Measurements from ENCODE around the gene TEX9. TPM values are rescaled to one million over a fixed set of nuclear protein-coding genes. Genes with fewer than 3 reads are reported as not detected.

The TEX9 gene
- total RNA-seq, 2 experiments from 2014 or later = 0.76 to 1.8 TPM

GRCh38 chr15:56432304-56432703, 67.1 kb downstream of the TEX9 start:
- CTCF ChIA-PET = interaction anchor here (0.8 kb wide), 1 partner anchor 184 kb away, joined by 4 read pairs; no protein-coding TSS in a partner anchor
- no peak for DNase-seq
- no peaks in the 10 kb centered on the region for H3K4me1 Mint-ChIP-seq

GRCh38 chr15:56440214-56440770, 75.1 kb downstream of the TEX9 start:
- Mint-ChIP-seq H3K27ac (no peak overlapping the region), H3K4me3 (no peak overlapping the region), H3K27me3 (peaks cover 27% of the 10 kb centered on the region), H3K36me3 (peaks cover 1% of the 10 kb centered on the region), H3K9me3 (ENCODE audit: low read depth) (no peaks in the 10 kb centered on the region), H3K4me1 (no peaks in the 10 kb centered on the region)
- no peak for ATAC-seq
- DNase-seq = no peak
- CTCF ChIA-PET = no interaction called here

More at GRCh38 chr15:56432304-56432703, 67.1 kb downstream of the TEX9 start:
- no peak for ATAC-seq
- H3K36me3 Mint-ChIP-seq = peaks cover 1% of the 10 kb centered on the region
- H3K9me3 Mint-ChIP-seq (ENCODE audit: low read depth) = no peaks in the 10 kb centered on the region
- peaks cover 14% of the 10 kb centered on the region for H3K27me3 Mint-ChIP-seq
- no peak overlapping the region for H3K27ac Mint-ChIP-seq
- H3K4me3 Mint-ChIP-seq = no peak overlapping the region

GRCh38 chr15:56442354-56442753, 77.1 kb downstream of the TEX9 start:
- Mint-ChIP-seq H3K9me3 (ENCODE audit: low read depth) (no peaks in the 10 kb centered on the region), H3K36me3 (no peaks in the 10 kb centered on the region), H3K4me1 (no peaks in the 10 kb centered on the region), H3K4me3 (no peak overlapping the region), H3K27ac (no peak overlapping the region), H3K27me3 (peaks cover 16% of the 10 kb centered on the region)
- no peak for ATAC-seq
- no peak for DNase-seq
- CTCF ChIA-PET = no interaction called here

- Mint-ChIP-seq H3K9me3 (ENCODE audit: low read depth) (no peaks in the 10 kb centered on the region), H3K27me3 (peaks cover 4% of the 10 kb centered on the region), H3K4me3 (no peak overlapping the region), H3K27ac (no peak overlapping the region), H3K4me1 (no peaks in the 10 kb centered on the region), H3K36me3 (no peaks in the 10 kb centered on the region)
- no peak for DNase-seq
- no peak for ATAC-seq
- CTCF ChIA-PET = no interaction called here
Observed at GRCh38 chr15:56445746-56446145, 80.5 kb downstream of the TEX9 start.

- H3K27ac Mint-ChIP-seq = no peak overlapping the region
- H3K4me3 Mint-ChIP-seq = no peak overlapping the region
- H3K4me1 Mint-ChIP-seq = no peaks in the 10 kb centered on the region
- ATAC-seq = no peak
- peaks cover 21% of the 10 kb centered on the region for H3K27me3 Mint-ChIP-seq
- no peak for DNase-seq
- no peaks in the 10 kb centered on the region for H3K36me3 Mint-ChIP-seq
- CTCF ChIA-PET = no interaction called here
- no peaks in the 10 kb centered on the region for H3K9me3 Mint-ChIP-seq (ENCODE audit: low read depth)
Observed at GRCh38 chr15:56454836-56455235, 89.6 kb downstream of the TEX9 start.

- H3K27me3 Mint-ChIP-seq = peaks cover 17% of the 10 kb centered on the region
- no peaks in the 10 kb centered on the region for H3K36me3 Mint-ChIP-seq
- no peaks in the 10 kb centered on the region for H3K4me1 Mint-ChIP-seq
- CTCF ChIA-PET = no interaction called here
- no peak for ATAC-seq
- H3K27ac Mint-ChIP-seq = no peak overlapping the region
- no peak overlapping the region for H3K4me3 Mint-ChIP-seq
- no peak for DNase-seq
- no peaks in the 10 kb centered on the region for H3K9me3 Mint-ChIP-seq (ENCODE audit: low read depth)
Observed at GRCh38 chr15:56456229-56456628, 91.0 kb downstream of the TEX9 start.

DNA sequence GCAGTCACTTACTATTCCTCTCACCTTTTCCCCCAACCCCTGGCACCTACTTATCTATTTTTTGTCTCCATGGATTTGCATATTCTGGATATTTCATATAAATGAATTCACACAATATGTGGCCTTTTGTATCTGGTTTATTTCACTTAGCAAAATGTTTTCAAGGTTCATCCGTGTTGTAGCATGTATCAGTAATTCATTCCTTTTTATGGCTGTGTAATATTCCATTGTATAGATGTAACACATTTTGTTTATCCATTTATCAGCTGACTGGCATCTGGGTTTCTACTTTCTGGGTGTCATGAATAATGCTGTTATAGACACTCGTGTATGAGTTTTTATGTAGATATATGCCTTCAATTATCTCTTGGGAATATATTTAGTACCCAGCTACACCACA, 93.9 kb downstream of the TEX9 start:
- H3K27ac Mint-ChIP-seq = no peak overlapping the region
- H3K4me1 Mint-ChIP-seq = no peaks in the 10 kb centered on the region
- no peak for ATAC-seq
- peaks cover 30% of the 10 kb centered on the region for H3K27me3 Mint-ChIP-seq
- CTCF ChIA-PET = no interaction called here
- no peaks in the 10 kb centered on the region for H3K9me3 Mint-ChIP-seq (ENCODE audit: low read depth)
- no peaks in the 10 kb centered on the region for H3K36me3 Mint-ChIP-seq
- no peak for DNase-seq
- H3K4me3 Mint-ChIP-seq = no peak overlapping the region

DNA sequence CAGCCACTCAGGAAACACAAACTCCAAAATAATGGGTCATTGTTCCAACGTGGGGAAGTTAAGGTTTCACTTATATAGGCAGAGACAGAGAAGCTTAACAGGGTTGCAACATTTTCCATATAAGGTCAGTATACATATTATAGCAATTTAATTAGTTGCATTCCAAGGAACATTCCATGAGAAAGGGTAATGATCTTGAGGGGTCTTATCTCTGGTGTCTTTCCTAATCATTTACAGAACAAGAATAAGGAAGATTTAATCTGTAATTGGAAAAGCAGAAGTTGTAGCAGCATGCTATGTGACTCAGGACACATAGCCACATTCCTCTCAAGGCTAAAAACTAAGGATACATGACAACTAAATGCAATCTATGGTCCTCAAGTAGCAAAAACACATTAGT, 94.8 kb downstream of the TEX9 start:
- no peak overlapping the region for H3K27ac Mint-ChIP-seq
- no peaks in the 10 kb centered on the region for H3K36me3 Mint-ChIP-seq
- no peaks in the 10 kb centered on the region for H3K9me3 Mint-ChIP-seq (ENCODE audit: low read depth)
- no peak overlapping the region for H3K4me3 Mint-ChIP-seq
- peaks cover 8% of the 10 kb centered on the region for H3K4me1 Mint-ChIP-seq
- DNase-seq = no peak
- ATAC-seq = no peak
- CTCF ChIA-PET = no interaction called here
- H3K27me3 Mint-ChIP-seq = peaks cover 32% of the 10 kb centered on the region

- H3K9me3 Mint-ChIP-seq (ENCODE audit: low read depth) = no peaks in the 10 kb centered on the region
- CTCF ChIA-PET = no interaction called here
- H3K27ac Mint-ChIP-seq = no peak overlapping the region
- DNase-seq (no peak), ATAC-seq (no peak)
- peaks cover 31% of the 10 kb centered on the region for H3K27me3 Mint-ChIP-seq
- H3K4me3 Mint-ChIP-seq = no peak overlapping the region
- H3K36me3 Mint-ChIP-seq = no peaks in the 10 kb centered on the region
- peaks cover 15% of the 10 kb centered on the region for H3K4me1 Mint-ChIP-seq
Observed at GRCh38 chr15:56460947-56461346, 95.7 kb downstream of the TEX9 start.

DNA sequence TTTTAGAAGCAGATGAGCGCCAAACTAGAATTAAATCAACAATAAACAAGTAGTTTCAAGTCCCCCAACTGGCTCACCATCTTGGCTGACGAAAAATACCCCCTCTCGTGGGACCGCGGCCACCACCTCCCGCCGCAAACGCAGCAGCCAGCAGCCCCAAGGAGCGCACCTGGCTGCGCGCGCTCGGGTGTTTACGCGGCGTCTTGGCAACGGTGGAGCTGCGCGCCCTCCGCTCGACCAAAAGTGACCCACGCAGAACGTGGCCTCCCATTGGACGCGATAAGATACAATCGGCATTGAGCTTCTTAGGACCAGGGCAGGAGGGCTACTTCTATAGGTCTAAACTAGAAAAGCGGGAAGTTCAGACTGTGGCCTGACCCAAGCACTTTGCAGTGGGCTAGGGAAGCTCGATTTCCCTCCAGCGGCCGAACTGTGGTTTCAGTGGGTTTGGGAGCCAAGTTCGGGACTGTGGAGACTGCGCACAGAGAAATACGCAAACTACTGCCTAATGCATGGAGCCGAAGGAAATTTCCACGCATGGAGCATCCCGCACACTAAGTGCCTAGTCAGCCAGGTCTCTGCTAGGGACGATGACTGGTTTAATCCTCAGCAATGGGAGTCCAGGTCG, 99.8 kb downstream of the TEX9 start, which contains the start of gene MNS1:
Gene MNS1, minus strand, starts transcription at position 245 of the 628 bp plus-strand sequence. Its CDS starts 165 bp downstream, at position 80.
- CTCF ChIA-PET = interaction anchor here (1.7 kb wide), 1 partner anchor 32 kb away, joined by 5 read pairs; no protein-coding TSS in a partner anchor
- peak; percentile 98 for ATAC-seq
- DNase-seq = peak; percentile 91
- peaks cover 27% of the 10 kb centered on the region for H3K27me3 Mint-ChIP-seq
- peaks cover 27% of the 10 kb centered on the region for H3K4me1 Mint-ChIP-seq
- H3K9me3 Mint-ChIP-seq (ENCODE audit: low read depth) = no peaks in the 10 kb centered on the region
- peak within 1 kb of the TSS; percentile 62 for H3K27ac Mint-ChIP-seq
- H3K36me3 Mint-ChIP-seq = peaks cover 1% of the 10 kb centered on the region
- H3K4me3 Mint-ChIP-seq = peak within 1 kb of the TSS; percentile 77

DNA sequence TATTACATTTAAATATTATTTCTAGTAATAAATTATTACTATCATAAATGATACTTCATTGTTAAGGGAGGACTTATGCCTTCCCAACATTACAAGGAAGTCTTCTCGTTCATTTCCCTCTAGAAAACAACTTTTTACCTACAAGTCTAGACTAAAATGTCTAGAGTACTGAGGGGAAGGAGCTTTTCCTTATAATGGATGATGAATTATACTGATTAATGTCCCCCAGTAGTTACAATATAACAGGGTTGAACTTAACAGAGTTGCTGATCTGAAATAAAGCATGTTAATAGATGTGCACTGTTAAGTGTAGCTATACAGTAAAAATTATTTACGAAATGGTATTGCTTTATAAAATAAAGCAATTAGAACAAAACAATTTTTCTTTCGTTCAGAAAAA, 102.4 kb downstream of the TEX9 start:
- ATAC-seq = no peak
- no peak overlapping the region for H3K27ac Mint-ChIP-seq
- DNase-seq = no peak
- peaks cover 1% of the 10 kb centered on the region for H3K36me3 Mint-ChIP-seq
- CTCF ChIA-PET = interaction anchor here (0.6 to 1.9 kb wide), 3 partner anchors 71 to 839 kb away, joined by 3 to 4 read pairs (median 4); partner anchors contain the start of gene ZNF280D
- H3K4me1 Mint-ChIP-seq = peaks cover 27% of the 10 kb centered on the region
- no peaks in the 10 kb centered on the region for H3K9me3 Mint-ChIP-seq (ENCODE audit: low read depth)
- peaks cover 23% of the 10 kb centered on the region for H3K27me3 Mint-ChIP-seq
- no peak overlapping the region for H3K4me3 Mint-ChIP-seq

- no peaks in the 10 kb centered on the region for H3K9me3 Mint-ChIP-seq (ENCODE audit: low read depth)
- peak; percentile 56 for ATAC-seq
- CTCF ChIA-PET = interaction anchor here (0.9 to 2.7 kb wide), 3 partner anchors 23 to 838 kb away, joined by 3 to 11 read pairs (median 4); partner anchors contain the start of gene ZNF280D
- peaks cover 1% of the 10 kb centered on the region for H3K36me3 Mint-ChIP-seq
- peak overlapping the region; percentile 68 for H3K4me3 Mint-ChIP-seq
- peak overlapping the region; percentile 52 for H3K27ac Mint-ChIP-seq
- peaks cover 23% of the 10 kb centered on the region for H3K27me3 Mint-ChIP-seq
- no peak for DNase-seq
- H3K4me1 Mint-ChIP-seq = peaks cover 27% of the 10 kb centered on the region
Observed at GRCh38 chr15:56468401-56468800, 103.2 kb downstream of the TEX9 start.

GRCh38 chr15:56469483-56469882, 104.3 kb downstream of the TEX9 start:
- Mint-ChIP-seq H3K4me1 (peaks cover 25% of the 10 kb centered on the region), H3K27me3 (peaks cover 18% of the 10 kb centered on the region), H3K9me3 (ENCODE audit: low read depth) (no peaks in the 10 kb centered on the region), H3K4me3 (no peak overlapping the region), H3K27ac (no peak overlapping the region), H3K36me3 (peaks cover 1% of the 10 kb centered on the region)
- no peak for ATAC-seq
- DNase-seq = no peak
- CTCF ChIA-PET = interaction anchor here (2.7 kb wide), 1 partner anchor 22 kb away, joined by 11 read pairs; no protein-coding TSS in a partner anchor

DNA sequence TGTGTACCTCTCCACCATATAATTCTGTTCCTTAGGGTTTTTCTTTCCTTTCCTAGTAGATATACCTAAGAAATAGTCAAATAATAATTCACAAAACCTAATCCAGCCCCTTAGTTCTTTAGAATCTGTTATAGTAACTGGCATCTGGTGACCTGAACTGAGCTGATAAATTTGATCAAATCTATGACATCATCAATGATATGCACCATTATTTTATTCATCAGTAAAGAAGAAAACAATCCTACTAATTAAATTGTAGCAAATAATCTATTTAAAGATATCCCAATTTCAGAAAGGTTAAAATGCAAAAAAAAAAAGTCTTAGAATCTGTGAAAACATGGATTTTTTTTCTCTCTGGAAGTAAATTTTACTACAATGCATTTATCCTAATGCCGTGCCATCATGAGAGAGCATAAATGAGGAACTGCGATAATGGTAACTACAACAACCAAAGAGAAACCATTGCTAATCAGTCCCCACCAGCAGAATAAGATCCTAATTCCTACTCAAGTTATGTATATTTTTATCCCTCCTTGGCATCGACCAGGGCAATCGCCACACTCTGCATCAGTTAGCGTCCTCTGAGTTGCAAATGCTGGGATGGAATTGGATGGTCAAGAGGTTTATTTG, 106.3 kb downstream of the TEX9 start:
- no peak for ATAC-seq
- H3K36me3 Mint-ChIP-seq = peaks cover 1% of the 10 kb centered on the region
- CTCF ChIA-PET = no interaction called here

More for the DNA sequence above, 106.3 kb downstream of the TEX9 start:
- DNase-seq = no peak
- peaks cover 10% of the 10 kb centered on the region for H3K4me1 Mint-ChIP-seq
- H3K9me3 Mint-ChIP-seq (ENCODE audit: low read depth) = no peaks in the 10 kb centered on the region
- peaks cover 7% of the 10 kb centered on the region for H3K27me3 Mint-ChIP-seq
- H3K4me3 Mint-ChIP-seq = no peak overlapping the region
- no peak overlapping the region for H3K27ac Mint-ChIP-seq

Data from activated CD8-positive, alpha-beta memory T cell treated with anti-CD3 and anti-CD28 coated beads, Interleukin-2, amount 10 ng/mL, durations not matched to agents 7 days and 5 days (primary cell).